Left lung (tissue), 10 donors: ENCODE data around the gene MYBPC1. TPM values are rescaled to one million over a fixed set of nuclear protein-coding genes. Genes with fewer than 3 reads are reported as not detected.

Source experiments
- ATAC-seq: fragments of 200-7000 bp; cut with Tn5 transposase; one replicate; pipeline ENCODE4 v1.9.1; 2020; ENCODE audit warnings: moderate library complexity
- DNase-seq, 4 donors: peaks; one replicate each; pipeline ENCODE4 v3.0.0-alpha.2; 2013 to 2020
- H3K27ac ChIP-seq, 2 donors: fragments of 200-600 bp; sonication (generic) in 1 of 2; one replicate each; pipeline versions ENCODE4 v1.5.0 to v1.8.0; 2020 to 2021
- H3K27me3 ChIP-seq, 2 donors: fragments of 200-600 bp; sonication (generic) in 1 of 2; one replicate each; pipeline versions ENCODE4 v1.5.0 to v1.8.0; 2020 to 2021
- H3K36me3 ChIP-seq, 2 donors: fragments of 200-600 bp; sonication (generic) in 1 of 2; one replicate each; pipeline versions ENCODE4 v1.5.0 to v1.8.0; 2020 to 2021
- H3K4me1 ChIP-seq, 2 donors: fragments of 200-600 bp; one replicate each; pipeline ENCODE4 v1.8.0; 2021
- H3K4me3 ChIP-seq, 2 donors: fragments of 200-600 bp; sonication (generic) in 1 of 2; one replicate each; pipeline versions ENCODE4 v1.5.0 to v1.8.0; 2020 to 2021; ENCODE audit warnings: mild to moderate bottlenecking in 1 of 2
- H3K9me3 ChIP-seq, 2 donors: fragments of 200-600 bp; sonication (generic) in 1 of 2; one replicate each; pipeline versions ENCODE4 v1.5.0 to v1.8.0; 2020 to 2021
- intact Hi-C, 2 donors: fragments of 100-400 bp; cut with DNase I; formaldehyde crosslinking; loops; one replicate each; pipeline versions ENCODE4 v1.11.2 to v1.14.2; 2022
- polyA plus RNA-seq, 6 donors: library from polyadenylated mRNA; unstranded; fragments of 120-200 nt; gene quantifications; one replicate each; pipeline ENCODE4 v1.2.1, GENCODE V29; 2013; ENCODE audit not compliant: insufficient read length in 6 of 6
- total RNA-seq, 2 donors: library from RNA; stranded (reverse); fragmentation: NEBNext Ultra II Directional; extraction: Animal tissue kit (Norgen Biotek cat#: 25700); gene quantifications; one replicate each; pipeline ENCODE4 v1.2.1, GENCODE V29; 2021
- TF ChIP-seq, protein P1 (sequence below), 2 donors: fragments of 200-600 bp; sonication (generic) in 1 of 2; IDR thresholded peaks; one replicate each; pipeline versions ENCODE4 v1.5.0 to v1.8.0; 2021; ENCODE audit warnings: antibody characterized with exemption in 2 of 2
- donor health status: DM: no; HTN: yes; CAD: no.
- donor health status: DM: no; HTN: no; CAD: no.

Gene MYBPC1
- total and polyA plus RNA-seq, 8 donors: 0.06 to 0.24 (median 0.17) TPM; not detected in 3

DNA sequence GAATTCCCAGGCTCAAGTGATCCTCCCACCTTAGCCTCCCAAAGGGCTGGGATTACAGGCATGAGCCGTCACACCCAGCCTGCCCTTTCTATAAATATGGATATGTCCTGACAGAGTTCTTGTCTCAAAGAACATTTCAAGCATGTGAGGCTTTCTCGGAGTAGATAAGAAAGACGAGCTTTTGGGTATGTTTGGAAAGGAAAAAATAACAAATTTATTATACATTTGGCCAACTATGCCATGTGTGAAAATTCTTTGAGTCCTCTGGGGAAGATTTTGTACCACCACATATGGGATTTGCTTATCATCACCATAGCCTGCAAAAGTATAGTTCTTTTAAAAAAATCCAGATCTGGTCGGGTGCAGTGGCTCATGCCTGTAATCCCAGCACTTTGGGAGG lies 23.7 kb upstream of the MYBPC1 start:
- ATAC-seq: no peak
- intact Hi-C loops: no loop called here

DNA sequence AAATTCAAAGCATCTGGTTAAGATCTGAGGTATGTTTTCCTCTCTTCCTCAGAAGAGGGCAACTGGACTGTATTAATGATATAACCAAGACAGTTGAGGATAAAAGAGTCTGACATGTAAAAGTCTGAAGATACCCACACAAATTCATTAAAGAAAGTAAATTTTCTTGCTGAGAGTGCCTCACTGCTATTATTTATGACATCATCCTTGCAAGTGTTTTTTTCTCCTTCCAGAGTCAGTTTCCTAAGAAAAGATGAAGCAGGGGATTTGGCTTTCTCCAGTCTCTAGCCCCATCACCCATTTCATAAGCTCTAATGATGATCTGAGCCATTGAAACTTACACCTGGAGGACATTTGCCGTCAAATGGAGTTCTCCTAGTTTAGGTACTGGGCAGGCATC lies 21.0 kb upstream of the MYBPC1 start:
- intact Hi-C loops: no loop called here
- no peaks in the 10 kb centered on the region for H3K9me3 ChIP-seq
- H3K27ac ChIP-seq: no peak overlapping the region
- DNase-seq (no peak), ATAC-seq (no peak)
- peaks cover 0 to 8% of the 10 kb centered on the region in 2 donors for H3K4me1 ChIP-seq
- no peaks in the 10 kb centered on the region for H3K36me3 ChIP-seq
- no peak overlapping the region for H3K4me3 ChIP-seq
- TF ChIP-seq, protein P1, sequence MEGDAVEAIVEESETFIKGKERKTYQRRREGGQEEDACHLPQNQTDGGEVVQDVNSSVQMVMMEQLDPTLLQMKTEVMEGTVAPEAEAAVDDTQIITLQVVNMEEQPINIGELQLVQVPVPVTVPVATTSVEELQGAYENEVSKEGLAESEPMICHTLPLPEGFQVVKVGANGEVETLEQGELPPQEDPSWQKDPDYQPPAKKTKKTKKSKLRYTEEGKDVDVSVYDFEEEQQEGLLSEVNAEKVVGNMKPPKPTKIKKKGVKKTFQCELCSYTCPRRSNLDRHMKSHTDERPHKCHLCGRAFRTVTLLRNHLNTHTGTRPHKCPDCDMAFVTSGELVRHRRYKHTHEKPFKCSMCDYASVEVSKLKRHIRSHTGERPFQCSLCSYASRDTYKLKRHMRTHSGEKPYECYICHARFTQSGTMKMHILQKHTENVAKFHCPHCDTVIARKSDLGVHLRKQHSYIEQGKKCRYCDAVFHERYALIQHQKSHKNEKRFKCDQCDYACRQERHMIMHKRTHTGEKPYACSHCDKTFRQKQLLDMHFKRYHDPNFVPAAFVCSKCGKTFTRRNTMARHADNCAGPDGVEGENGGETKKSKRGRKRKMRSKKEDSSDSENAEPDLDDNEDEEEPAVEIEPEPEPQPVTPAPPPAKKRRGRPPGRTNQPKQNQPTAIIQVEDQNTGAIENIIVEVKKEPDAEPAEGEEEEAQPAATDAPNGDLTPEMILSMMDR (IDR thresholded peaks at IDR 0.05): no peak
- no peaks in the 10 kb centered on the region for H3K27me3 ChIP-seq

More for the DNA sequence above, 23.7 kb upstream of the MYBPC1 start:
- Histone ChIP-seq H3K27ac (no peak overlapping the region), H3K9me3 (no peaks in the 10 kb centered on the region), H3K36me3 (no peaks in the 10 kb centered on the region), H3K4me1 (peaks cover 0 to 8% of the 10 kb centered on the region in 2 donors), H3K4me3 (no peak overlapping the region), H3K27me3 (no peaks in the 10 kb centered on the region)
- TF ChIP-seq, protein P1 (IDR thresholded peaks at IDR 0.05): no peak
- no peak for DNase-seq

DNA sequence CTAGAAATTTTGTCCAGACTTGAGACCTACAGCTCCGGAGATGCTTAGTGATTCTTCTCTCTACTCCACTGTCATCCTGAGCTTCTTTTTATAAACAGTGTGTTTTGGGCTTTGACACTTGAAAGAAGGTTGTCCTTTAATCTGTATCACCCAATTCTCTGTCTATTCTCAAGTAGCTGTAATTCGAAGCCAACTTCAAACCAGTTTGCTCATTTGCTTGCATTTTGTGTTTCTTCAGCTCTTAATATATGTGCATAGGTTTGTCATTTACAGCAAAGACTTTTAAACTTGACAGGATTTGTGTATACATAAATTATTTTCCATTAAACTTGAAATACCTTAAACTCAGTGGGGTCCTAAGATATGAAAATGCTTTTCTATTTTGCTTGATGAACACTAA lies 16.4 kb upstream of the MYBPC1 start:
- TF ChIP-seq, protein P1 (IDR thresholded peaks at IDR 0.05): no peak
- H3K27ac ChIP-seq: no peak overlapping the region
- H3K9me3 ChIP-seq: no peaks in the 10 kb centered on the region
- no peak for ATAC-seq
- H3K36me3 ChIP-seq: no peaks in the 10 kb centered on the region
- no peak for DNase-seq
- no peak overlapping the region for H3K4me3 ChIP-seq
- intact Hi-C loops: no loop called here
- H3K4me1 ChIP-seq: no peaks in the 10 kb centered on the region
- H3K27me3 ChIP-seq: no peaks in the 10 kb centered on the region

DNA sequence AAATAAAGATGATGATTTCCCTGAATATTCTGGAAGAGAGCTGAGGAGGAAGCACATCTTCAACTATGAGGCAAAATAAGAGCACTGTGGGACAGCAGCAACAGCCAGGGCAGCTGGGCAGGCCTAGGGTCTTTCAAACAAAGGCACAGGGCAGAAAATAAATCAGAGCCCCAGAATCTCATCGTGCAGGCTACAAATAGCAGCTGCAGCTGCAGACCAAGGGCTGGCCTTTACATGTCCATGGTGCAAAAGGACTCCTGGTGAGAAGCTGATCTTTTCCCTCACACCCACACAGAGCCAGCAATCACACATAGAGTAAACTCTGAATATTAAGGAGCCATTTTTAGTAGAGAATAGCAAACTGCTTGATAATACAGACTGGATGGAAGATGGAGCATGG lies 13.6 kb upstream of the MYBPC1 start:
- Histone ChIP-seq H3K4me3 (no peak overlapping the region), H3K4me1 (no peaks in the 10 kb centered on the region), H3K27me3 (no peaks in the 10 kb centered on the region), H3K36me3 (no peaks in the 10 kb centered on the region), H3K9me3 (no peaks in the 10 kb centered on the region), H3K27ac (no peak overlapping the region)
- DNase-seq (no peak), ATAC-seq (no peak)
- TF ChIP-seq, protein P1 (IDR thresholded peaks at IDR 0.05): no peak
- intact Hi-C loops: no loop called here

DNA sequence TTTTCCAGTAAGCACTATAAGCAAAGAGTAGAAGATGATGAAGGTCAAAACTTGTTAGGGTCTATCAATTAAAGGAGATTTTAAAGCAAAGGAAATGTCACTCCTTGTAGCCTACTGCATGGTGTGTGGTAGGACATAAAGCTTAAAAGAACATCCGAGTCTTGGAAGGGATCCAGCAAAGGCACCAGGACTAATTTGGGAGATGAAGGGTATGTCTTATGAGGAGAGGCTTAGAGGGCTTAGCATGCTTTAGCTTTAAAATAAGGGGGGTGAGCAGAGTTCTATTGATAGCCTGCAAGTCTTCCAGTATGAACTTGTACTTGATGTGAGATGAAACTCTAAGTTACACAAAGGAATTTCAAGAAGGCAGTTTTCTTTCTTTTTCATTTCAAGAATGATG lies 11.8 kb upstream of the MYBPC1 start:
- ATAC-seq (no peak), DNase-seq (no peak)
- Histone ChIP-seq H3K4me1 (no peaks in the 10 kb centered on the region), H3K27ac (no peak overlapping the region), H3K4me3 (no peak overlapping the region), H3K9me3 (no peaks in the 10 kb centered on the region), H3K36me3 (no peaks in the 10 kb centered on the region), H3K27me3 (no peaks in the 10 kb centered on the region)
- TF ChIP-seq, protein P1 (IDR thresholded peaks at IDR 0.05): no peak
- intact Hi-C loops: no loop called here
